K562 (cell line): ENCODE measurements around the gene TRIM43. TPM values are rescaled to one million over a fixed set of nuclear protein-coding genes. Genes with fewer than 3 reads are reported as not detected.
"Not testable (repeated sequence)": the region's sequence is repeated elsewhere in the genome, so short reads cannot be mapped to it uniquely, and the experiment has no call there.

Experiments used
- ATAC-seq: fragments of 200-7000 bp; cut with Tn5 transposase; 3 replicates; pipeline ENCODE4 v1.9.1; 2020; ENCODE audit warnings: moderate library complexity
- Bru-seq: library from RNA; stranded (reverse); fragments of 400-500 nt; gene quantifications from one replicate; lab custom pipeline; 2021; lab: Mats Ljungman, UMichigan
- BruChase-seq, 2 experiments: library from RNA; stranded (reverse); fragments of 400-500 nt; gene quantifications; one replicate each; lab custom pipeline; 2021; lab: Mats Ljungman, UMichigan
- BruUV-seq: library from RNA; stranded (reverse); fragments of 400-500 nt; replicated peaks from 2 replicates; lab custom pipeline; 2021; lab: Mats Ljungman, UMichigan
- CTCF ChIA-PET: fragments of 300-600 bp; formaldehyde crosslinking; extraction: SDS; loops from one replicate; lab custom pipeline; 2021; ENCODE audit warnings: low intra/inter-chr PET ratio; lab: Yijun Ruan, JAX
- POLR2A ChIA-PET: fragments of 300-600, 350-650 bp; sonication (Branson Sonifier 250); formaldehyde crosslinking; extraction: SDS; loops from one replicate; lab custom pipeline; 2021; ENCODE audit warnings: antibody characterized with exemption, inconsistent platforms; lab: Yijun Ruan, JAX
- DNase-seq, 4 experiments: peaks; one replicate each; pipeline versions ENCODE4 v3.0.0 to v3.0.0-alpha.2; 2011 to 2018; ENCODE audit warnings: low spot score in 3 of 4, mixed read lengths in 3 of 4; ENCODE audit errors: extremely low read depth in 1 of 4
- FAIRE-seq: peaks from 2 replicates; lab custom pipeline; 2011; peaks lifted over from hg19 to GRCh38; lab: Jason Lieb, UNC
- H2AFZ ChIP-seq: 2 replicates; pipeline ENCODE4 v1.6.0; 2011; ENCODE audit warnings: low read depth, low read length, control low read depth, inconsistent platforms
- H3K27ac ChIP-seq: fragments of 200-600 bp; 3 replicates; pipeline ENCODE4 v1.8.0; 2011; ENCODE audit warnings: low read depth, mild to moderate bottlenecking, control low read depth, inconsistent platforms, low read length, moderate library complexity, mixed read lengths; ENCODE audit errors: extremely low read depth
- H3K27me3 ChIP-seq, 2 experiments: fragments of 300-600 bp in 1 of 2; 2 replicates in 1 of 2; 3 replicates in 1 of 2; pipeline versions ENCODE4 v1.6.0 to v1.8.0; 2011; ENCODE audit warnings: inconsistent platforms in 2 of 2, low read length in 2 of 2, mild to moderate bottlenecking in 1 of 2, mixed read lengths in 1 of 2, moderate library complexity in 1 of 2; ENCODE audit not compliant: control insufficient read depth in 2 of 2, insufficient read depth in 2 of 2
- H3K36me3 ChIP-seq: fragments of 300-600 bp; 3 replicates; pipeline ENCODE4 v1.8.0; 2011; ENCODE audit warnings: mild to moderate bottlenecking, low read length, inconsistent platforms; ENCODE audit not compliant: control insufficient read depth, insufficient read depth
- H3K4me1 ChIP-seq, 2 experiments: fragments of 200-600 bp in 1 of 2; replicated peaks in 1 of 2; 2 replicates in 1 of 2; 3 replicates in 1 of 2; pipeline versions ENCODE4 v1.5.1 to v1.8.0; 2011; ENCODE audit warnings: inconsistent platforms in 2 of 2, low read length in 2 of 2, mild to moderate bottlenecking in 1 of 2, mixed read lengths in 1 of 2, moderate library complexity in 1 of 2; ENCODE audit not compliant: control insufficient read depth in 2 of 2, insufficient read depth in 2 of 2
- H3K4me2 ChIP-seq: 2 replicates; pipeline ENCODE4 v1.6.1; 2011; ENCODE audit warnings: low read length, control low read depth, inconsistent platforms, mixed read lengths; ENCODE audit not compliant: insufficient read depth
- H3K4me3 ChIP-seq: fragments of 200-600 bp; sonication (generic), shearing (Covaris generic); 2 replicates; pipeline ENCODE4 v1.5.1; 2016; ENCODE audit warnings: control low read depth, inconsistent platforms
- H3K79me2 ChIP-seq: fragments of 200-600 bp; 3 replicates; pipeline ENCODE4 v1.8.0; 2011; ENCODE audit warnings: low read length, inconsistent platforms; ENCODE audit not compliant: control insufficient read depth, insufficient read depth
- H3K9ac ChIP-seq, 2 experiments: 2 replicates each; pipeline versions ENCODE4 v1.6.0 to v1.6.1; 2011; ENCODE audit warnings: low read depth in 2 of 2, low read length in 2 of 2, control low read depth in 1 of 2, inconsistent platforms in 1 of 2, mild to moderate bottlenecking in 1 of 2, mixed read lengths in 1 of 2; ENCODE audit not compliant: insufficient read depth in 1 of 2
- H3K9me1 ChIP-seq: one replicate; pipeline ENCODE4 v1.6.0; 2011; ENCODE audit warnings: inconsistent platforms, mild to moderate bottlenecking, low read length, moderate library complexity; ENCODE audit not compliant: control insufficient read depth, insufficient read depth
- H3K9me3 ChIP-seq: replicated peaks from 2 replicates; pipeline ENCODE4 v1.5.1; 2011; ENCODE audit warnings: low read depth, low read length, inconsistent platforms; ENCODE audit not compliant: control insufficient read depth, insufficient read depth
- H4K20me1 ChIP-seq: replicated peaks from 2 replicates; pipeline ENCODE4 v1.6.1; 2011; ENCODE audit warnings: low read length, inconsistent platforms, mixed read lengths; ENCODE audit not compliant: control insufficient read depth, insufficient read depth
- FOXK2 ChIP-seq, 2 experiments: fragments of 450-650 bp; IDR thresholded peaks in 1 of 2; conservative IDR thresholded peaks in 1 of 2; 2 replicates each; pipeline ENCODE4 v1.6.1; 2016; ENCODE audit warnings: low read depth in 2 of 2, mild to moderate bottlenecking in 1 of 2
- GATA2 ChIP-seq: sonication (generic); formaldehyde crosslinking; IDR thresholded peaks from 2 replicates; pipeline ENCODE4 v1.4.0; 2020; ENCODE audit warnings: mild to moderate bottlenecking, missing genetic modification reagents
- HNRNPLL ChIP-seq: fragments of 200-400 bp; formaldehyde crosslinking; IDR thresholded peaks from 2 replicates; pipeline ENCODE4 v1.6.1; 2017; ENCODE audit warnings: low read length, low read depth, mild to moderate bottlenecking; ENCODE audit not compliant: poor library complexity, severe bottlenecking
- KDM1A ChIP-seq, 2 experiments: fragments of 450-650 bp; IDR thresholded peaks; 2 replicates each; pipeline ENCODE4 v1.6.1; 2016; ENCODE audit warnings: mild to moderate bottlenecking in 2 of 2
- L3MBTL2 ChIP-seq: fragments of 450-650 bp; IDR thresholded peaks from 2 replicates; pipeline ENCODE4 v1.6.1; 2016; ENCODE audit warnings: mild to moderate bottlenecking, moderate library complexity
- OTX1 ChIP-seq: fragments of 450-650 bp; formaldehyde crosslinking; IDR thresholded peaks from 2 replicates; pipeline ENCODE4 v1.4.0; 2022; ENCODE audit warnings: mild to moderate bottlenecking
- RBM39 ChIP-seq: fragments of 200-400 bp; formaldehyde crosslinking; optimal IDR thresholded peaks from 2 replicates; pipeline ENCODE3; 2018; ENCODE audit warnings: low read depth, low read length
- SAP30 ChIP-seq: fragments of 200-600 bp; sonication (generic); IDR thresholded peaks from 2 replicates; pipeline ENCODE4 v1.6.1; 2012; ENCODE audit warnings: borderline replicate concordance, low read depth, mild to moderate bottlenecking, moderate library complexity, low read length, control low read depth, inconsistent platforms; ENCODE audit not compliant: insufficient read depth, poor library complexity, severe bottlenecking
- ZNF384 ChIP-seq: IDR thresholded peaks from 2 replicates; pipeline ENCODE4 v1.6.1; 2012; ENCODE audit warnings: low read depth, low read length, improper control_type of control experiment
- ZNF764 ChIP-seq: fragments of 250-450 bp; sonication (Bioruptor Pico); IDR thresholded peaks from 2 replicates; pipeline ENCODE4 v1.4.0; 2020; ENCODE audit warnings: low read depth, mild to moderate bottlenecking, moderate library complexity
- WGBS: fragments of 100-300 bp; shearing (Covaris generic); methylation state at CpG from one replicate; pipeline ENCODE4 v1.1.6; 2016; ENCODE audit warnings: low coverage, mixed read lengths; ENCODE audit not compliant: insufficient coverage; ENCODE audit errors: missing lambda C conversion rate; 5-methylcytosine and 5-hydroxymethylcytosine counted together
- in situ Hi-C: fragments of 300-500 bp; cut with MboI; formaldehyde crosslinking; loops from 4 replicates; pipeline ENCODE4 v1.15.0; 2018; ENCODE audit warnings: inconsistent platforms, mixed read lengths
- intact Hi-C: fragments of 100-400 bp; cut with micrococcal nuclease; formaldehyde crosslinking; loops from 2 replicates; pipeline ENCODE4 v1.14.2; 2022
- long read RNA-seq, 3 experiments: library from polyadenylated mRNA in 2 of 3; library from RNA in 1 of 3; unstranded in 2 of 3; stranded (forward) in 1 of 3; transcript quantifications; one replicate each; pipeline ENCODE4 v2.0.0, GENCODE V29; 2019 to 2022
- polyA minus RNA-seq, 3 experiments: library from RNA; depleted of rRNA, polyadenylated mRNA; stranded (reverse); fragments of >200 nt; gene quantifications; 2 replicates each; pipeline ENCODE4 v1.2.3, GENCODE V29; 2011
- polyA plus RNA-seq, 8 experiments: library from polyadenylated mRNA; depleted of rRNA in 4 of 8; stranded (reverse) in 5 of 8; unstranded in 3 of 8; fragments of >200 nt; fragmentation: Nextera tagmentation in 2 of 8; fragmentation: Illumina TruSeq in 1 of 8; extraction: Ambion mirVana in 2 of 8; extraction: Trizol in 1 of 8; gene quantifications; 2 replicates each; pipeline versions ENCODE4 v1.2.1 to v1.2.3, GENCODE V29; 2011 to 2014; ENCODE audit warnings: inconsistent platforms in 1 of 8, missing spikeins in 1 of 8
- total RNA-seq, 7 experiments: library from RNA; depleted of rRNA in 6 of 7; stranded (reverse); fragments of >200 nt in 6 of 7; fragmentation: Illumina TruSeq in 2 of 7; extraction: Trizol in 2 of 7; gene quantifications; 2 replicates each; pipeline versions ENCODE4 v1.2.1 to v1.2.3, GENCODE V29; 2011 to 2021; ENCODE audit warnings: low replicate concordance in 1 of 7

The TRIM43 gene
- not detected in 2 replicates for total RNA-seq (2011; cell fraction: chromatin; rRNA removed; ENCODE audit: low replicate concordance)
- total RNA-seq (2011; cell fraction: nucleolus; rRNA removed) = not detected in 2 replicates
- not detected in 2 replicates for total RNA-seq (2011; cell fraction: nucleoplasm; rRNA removed)
- total RNA-seq (2014; rRNA removed) (not detected in 2 replicates), total RNA-seq (2014; rRNA removed; fragmentation: Illumina TruSeq; extraction: Trizol) (not detected in 2 replicates), total RNA-seq (2015; rRNA removed; fragmentation: Illumina TruSeq; extraction: Trizol) (not detected in 2 replicates), total RNA-seq (2021) (not detected in 2 replicates), polyA plus RNA-seq (2011; rRNA removed) (not detected in 2 replicates), polyA plus RNA-seq (2014; fragmentation: Illumina TruSeq; extraction: Trizol) (not detected in 2 replicates), polyA plus RNA-seq (2014; fragmentation: Nextera tagmentation; extraction: Ambion mirVana) (not detected), polyA plus RNA-seq (2014; rRNA removed) (not detected in 2 replicates), polyA minus RNA-seq (2011; rRNA and poly(A)+ RNA removed) (not detected in 2 replicates), Bru-seq, nascent RNA (not detected), BruChase-seq, experiment 1, labeled RNA remaining after a 2-hour chase (not detected), BruChase-seq, experiment 2, labeled RNA remaining after a 6-hour chase (not detected)
- polyA plus RNA-seq (2011; cell fraction: cytosol; rRNA removed) = not detected in 2 replicates
- not detected in 2 replicates for polyA plus RNA-seq (2011; cell fraction: nucleus; rRNA removed)
- polyA plus RNA-seq (2012) = not detected in 2 replicates
- not detected in 2 replicates for polyA minus RNA-seq (2011; cell fraction: cytosol; rRNA and poly(A)+ RNA removed)
- polyA minus RNA-seq (2011; cell fraction: nucleus; rRNA and poly(A)+ RNA removed) = not detected in 2 replicates
- long read RNA-seq, experiment 1 = 0 reads
- long read RNA-seq, experiment 2 = 0 reads
- long read RNA-seq, experiment 3 = 0 reads

DNA sequence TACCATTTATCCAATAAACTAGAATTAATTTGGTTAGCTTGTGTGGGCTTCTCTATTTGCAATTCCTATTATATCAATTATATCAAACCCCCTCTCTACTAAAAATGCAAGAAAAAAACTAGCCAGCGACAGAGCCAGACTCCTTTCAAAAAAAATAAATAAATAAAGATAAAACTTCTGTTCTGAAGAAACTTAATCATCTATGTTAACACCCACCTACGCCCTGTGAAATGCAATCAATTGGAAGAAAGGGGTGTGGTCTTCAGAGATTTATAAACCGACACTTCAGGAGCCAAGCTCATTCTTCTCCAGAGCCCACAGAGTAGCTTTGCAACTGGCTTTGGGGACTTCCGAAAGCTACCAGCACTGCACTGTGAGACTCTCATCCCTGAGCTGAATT, at the start of gene TRIM43:
TSS of gene TRIM43 (plus strand) at position 301 of the 400 bp plus-strand sequence. CDS start 2,023 bp downstream, outside the sequence.
- DNase-seq, H3K9ac ChIP-seq, H3K4me1 ChIP-seq, H3K9me1 ChIP-seq, intact Hi-C loops, H3K27ac ChIP-seq, CTCF ChIA-PET, H4K20me1 ChIP-seq, BruUV-seq, H3K9me3 ChIP-seq, H3K4me2 ChIP-seq, H3K27me3 ChIP-seq, ATAC-seq, H3K79me2 ChIP-seq, H3K4me3 ChIP-seq, H3K36me3 ChIP-seq, H2AFZ ChIP-seq, POLR2A ChIA-PET, FAIRE-seq: not testable (repeated sequence)
- in situ Hi-C loops = loop anchor here (10.0 kb wide), 1 partner anchor 1443 kb away; no protein-coding TSS in a partner anchor
- no CpG with 5 or more reads among the region's 4 CpGs for WGBS

- ATAC-seq = peak; percentile 93
- in situ Hi-C loops = no loop called here
- TF ChIP-seq FOXK2 (conservative IDR thresholded peaks at IDR 0.05 in 1 of 2, IDR thresholded peaks at IDR 0.05 in 1 of 2; ENCODE audit: low read depth in 2 of 2) (0 out of 4 replicates have a peak, but pooled peaks have one; percentile 40 to 60), HNRNPLL (no peak), SAP30 (no peak), RBM39 (peak; percentile 57), GATA2 (CRISPR knock-in tag) (no peak), ZNF764 (CRISPR knock-in tag) (0 out of 2 replicates have a peak, but pooled peaks have one; percentile 40), OTX1 (no peak), L3MBTL2 (peak; percentile 81), ZNF384 (0 out of 2 replicates have a peak, but pooled peaks have one; percentile 35), KDM1A (IDR thresholded peaks at IDR 0.05) (no peak)
These were observed 40.7 kb upstream of the TRIM43 start for GRCh38 chr2:95551055-95551568.

More at GRCh38 chr2:95551055-95551568, 40.7 kb upstream of the TRIM43 start:
- peak; percentile 75 for FAIRE-seq
- intact Hi-C loops = no loop called here
- Histone ChIP-seq H3K27me3 (no peaks in the 10 kb centered on the region), H3K4me2 (peak overlapping the region; percentile 70), H3K9me1 (no peaks in the 10 kb centered on the region), H3K79me2 (no peaks in the 10 kb centered on the region), H3K9ac (peak overlapping the region in 1 of 2 experiments; percentile 56; a peak in 2 of 4 replicates), H3K9me3 (no peaks in the 10 kb centered on the region), H4K20me1 (no peaks in the 10 kb centered on the region), H3K4me1 (peaks cover 0 to 2% of the 10 kb centered on the region in 2 experiments; a peak in 2 of 5 replicates), H2AFZ (peak overlapping the region; percentile 97), H3K36me3 (no peaks in the 10 kb centered on the region), H3K4me3 (peak overlapping the region; percentile 21; the same call in 1 of the 2 replicates), H3K27ac (peak overlapping the region; percentile 84)
- no TSS peak for BruUV-seq
- 8% methylated on average over 17 of the region's 17 CpGs for WGBS
- peak; percentile 46 to 82 (median 58) for DNase-seq
- POLR2A ChIA-PET = no interaction called here
- CTCF ChIA-PET = no interaction called here
